HG03571 (cell line): Measurements from ENCODE around the gene KBTBD8.

Experiments used
- ATAC-seq: cut with Tn5 transposase; IDR thresholded peaks from one replicate; pipeline ENCODE4 v1.9.1; 2021; ENCODE audit not compliant: unreplicated experiment

Gene KBTBD8

DNA sequence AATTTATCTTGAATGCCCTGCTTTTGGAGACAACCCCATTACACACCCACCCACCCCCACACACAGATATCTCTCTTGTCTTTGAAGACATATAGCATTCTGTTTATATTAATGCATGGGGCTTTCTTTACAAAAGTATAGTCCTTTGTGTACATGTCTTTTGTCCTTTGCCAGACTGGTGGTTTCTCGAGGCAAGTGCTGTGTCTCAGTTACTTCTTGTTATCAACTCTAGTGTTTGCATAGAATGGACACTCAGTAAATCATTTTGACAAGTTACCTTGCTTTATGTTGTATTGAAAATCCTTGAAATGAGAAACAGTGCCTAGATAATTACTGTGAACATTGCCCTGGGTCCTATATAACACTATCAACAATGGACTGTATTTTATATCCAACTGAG is 33.9 kb downstream of the KBTBD8 start:
- ATAC-seq, result no peak

DNA sequence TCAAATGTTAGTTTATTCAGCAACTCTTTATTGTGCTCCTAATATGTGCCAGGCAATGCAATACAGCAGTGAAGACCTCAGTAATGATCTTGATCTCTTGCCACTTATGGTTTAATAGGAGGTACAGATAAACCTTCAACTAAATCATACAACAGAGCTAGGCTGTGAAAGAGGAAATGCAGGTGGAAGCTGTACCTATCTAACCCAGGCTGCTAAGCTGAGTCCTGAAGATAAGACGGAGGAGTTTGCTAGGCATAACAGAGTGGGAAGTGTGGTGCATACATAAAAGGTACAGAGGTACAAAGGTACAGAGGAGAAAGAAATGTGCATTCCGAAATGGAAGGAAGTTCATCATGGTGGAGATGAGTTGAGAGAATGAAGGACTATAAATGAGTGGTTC is 35.0 kb downstream of the KBTBD8 start:
- no peak for ATAC-seq

DNA sequence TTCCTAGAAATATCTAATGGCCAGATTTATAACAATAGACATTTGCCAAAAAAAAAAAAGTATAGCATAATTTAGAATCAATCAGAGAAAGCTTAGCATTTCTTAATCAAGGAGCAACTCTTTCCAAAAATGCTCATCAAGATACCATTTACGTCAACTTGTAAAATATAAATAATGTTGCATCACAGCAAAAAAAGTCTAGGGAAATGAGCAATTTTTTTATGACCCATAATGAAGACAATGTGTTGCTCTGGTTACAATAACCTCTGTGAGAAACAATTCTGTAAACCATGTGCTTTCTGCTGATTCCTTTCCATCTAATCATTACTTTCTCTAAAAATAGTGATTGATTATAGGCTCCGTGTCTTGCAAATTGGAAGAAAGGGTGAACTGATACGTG is 36.3 kb downstream of the KBTBD8 start:
- no peak for ATAC-seq

DNA sequence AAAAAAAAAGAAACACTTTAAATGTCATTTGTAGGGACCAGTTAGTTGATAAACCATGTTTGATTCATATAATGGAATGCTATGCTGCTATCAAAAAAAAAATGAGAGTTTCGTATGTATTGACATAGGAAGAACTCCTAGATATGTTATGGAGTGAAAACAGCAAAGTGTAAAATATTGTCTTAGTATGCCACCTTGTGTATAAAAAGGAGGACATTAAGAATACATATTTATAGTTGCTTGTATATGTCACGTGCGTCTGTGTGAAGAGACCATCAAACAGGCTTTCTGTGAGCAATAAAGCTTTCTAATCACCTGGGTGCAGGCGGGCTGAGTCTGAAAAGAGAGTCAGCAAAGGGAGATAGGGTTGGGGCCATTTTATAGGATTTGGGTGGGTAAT is 39.5 kb downstream of the KBTBD8 start:
- ATAC-seq, result no peak

DNA sequence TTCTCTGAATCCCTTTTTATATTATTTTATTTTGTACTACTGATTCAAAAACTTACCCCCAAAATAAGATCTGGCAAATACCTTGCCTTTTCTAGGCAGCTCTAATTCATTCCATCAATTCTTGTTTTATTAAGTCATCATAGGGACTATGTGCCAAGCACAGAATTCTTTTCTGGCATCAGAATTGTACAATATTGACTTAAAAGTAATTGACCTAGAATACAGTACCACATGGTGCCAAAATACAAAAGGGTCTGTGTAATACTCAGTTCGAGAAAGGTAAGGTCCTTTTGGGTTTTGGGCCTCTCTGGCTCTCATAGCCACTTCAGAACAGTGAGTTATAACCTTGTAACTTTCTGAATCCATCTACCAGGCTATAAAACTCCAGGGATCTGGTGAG is 46.2 kb downstream of the KBTBD8 start:
- no peak for ATAC-seq

DNA sequence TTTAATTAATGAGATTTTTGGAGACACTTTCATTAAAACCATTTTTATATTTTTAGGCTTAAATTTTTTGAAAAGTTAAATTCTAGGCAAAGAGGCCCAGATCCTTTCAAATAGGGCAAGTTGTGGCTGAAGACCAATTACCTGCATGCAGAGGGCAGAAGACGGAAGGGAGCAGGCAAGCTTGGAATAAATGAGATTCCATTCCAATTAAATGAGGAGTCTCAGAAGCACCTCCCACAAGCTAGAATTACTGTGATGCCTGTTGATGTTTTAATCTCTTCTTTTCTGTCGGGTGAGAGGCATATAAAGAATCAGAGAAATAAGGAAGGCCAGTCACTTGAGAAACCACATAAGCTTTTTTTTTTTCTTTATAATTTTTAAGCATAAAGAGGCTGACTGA is 46.8 kb downstream of the KBTBD8 start:
- ATAC-seq, result no peak

DNA sequence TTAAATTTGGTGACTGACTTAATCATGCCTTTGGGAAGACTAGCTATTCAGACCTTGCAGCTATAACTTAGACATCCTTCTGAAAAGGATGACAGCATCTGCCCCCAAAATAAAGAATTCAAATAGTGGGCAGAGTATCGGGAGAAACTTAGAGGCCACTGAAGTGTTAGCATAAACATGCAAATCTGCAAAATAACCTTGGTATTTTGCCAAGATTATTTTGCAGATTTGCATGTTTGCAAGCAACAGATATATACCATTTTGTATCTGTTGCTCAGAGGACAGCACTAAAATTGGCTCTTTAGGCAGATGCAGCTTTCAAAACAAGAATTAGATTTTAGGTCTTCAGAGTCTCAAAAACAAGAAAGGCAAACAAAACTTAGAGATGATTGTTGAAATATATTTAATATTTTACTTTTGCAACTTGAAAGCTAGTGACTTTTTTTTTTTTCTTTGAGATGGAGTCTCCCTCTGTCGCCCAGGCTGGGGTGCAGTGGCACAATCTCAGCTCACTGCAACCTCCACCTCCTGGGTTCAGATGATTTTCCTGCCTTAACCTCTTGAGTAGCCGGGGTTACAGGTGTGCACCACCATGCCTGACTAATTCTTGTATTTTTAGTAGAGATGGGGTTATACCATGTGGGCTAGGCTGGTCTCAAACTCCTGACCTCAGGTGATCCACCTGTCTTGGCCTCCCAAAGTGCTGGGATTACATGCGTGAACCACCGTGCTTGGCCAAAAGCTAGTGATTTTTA is 47.8 kb downstream of the KBTBD8 start:
- ATAC-seq, result no peak

DNA sequence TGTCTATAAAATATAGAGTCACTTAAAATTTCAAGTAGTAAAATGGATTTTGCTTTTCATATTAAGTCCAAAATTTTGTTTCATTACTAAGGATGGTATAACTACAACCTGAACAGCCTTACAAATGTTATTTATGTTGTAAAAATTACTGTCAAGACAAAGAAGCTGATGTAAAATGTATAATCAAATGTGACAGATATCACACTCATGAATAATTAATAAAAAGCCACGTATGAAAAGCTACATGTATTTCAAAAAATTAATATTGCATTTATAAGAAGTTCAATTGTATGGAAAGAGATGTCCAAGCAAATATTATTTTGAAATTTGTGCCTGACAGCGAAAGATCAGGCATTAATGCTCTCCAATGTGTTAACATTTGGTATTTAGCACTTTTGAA is 48.9 kb downstream of the KBTBD8 start:
- no peak for ATAC-seq

DNA sequence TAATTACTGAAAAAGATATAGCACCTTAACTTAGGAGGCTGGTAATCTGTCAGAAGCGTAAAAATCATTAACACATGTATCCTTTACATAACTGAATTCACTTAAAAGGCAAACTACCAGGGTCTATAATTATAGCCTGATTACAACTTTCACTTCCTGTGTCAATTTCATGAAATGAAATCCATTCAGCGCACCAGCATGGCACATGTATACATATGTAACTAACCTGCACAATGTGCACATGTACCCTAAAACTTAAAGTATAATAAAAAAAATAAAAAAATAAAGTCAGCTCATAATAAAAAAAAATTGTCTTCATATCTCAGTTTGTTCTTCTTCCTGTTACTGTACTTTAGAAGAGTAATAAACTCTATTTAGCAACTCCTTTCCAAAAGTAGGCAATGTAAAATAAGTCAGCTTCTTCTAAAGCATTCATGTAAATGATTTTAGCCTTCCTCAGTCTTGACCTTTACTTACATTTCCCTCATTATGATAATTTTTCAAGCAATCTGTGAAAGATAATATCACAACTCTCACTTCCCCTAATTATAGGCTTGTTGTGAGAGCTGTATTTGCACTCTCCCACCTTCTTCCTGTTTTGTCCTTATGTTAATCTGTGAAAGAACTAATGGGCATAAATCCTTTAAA is 50.1 kb downstream of the KBTBD8 start:
- peak; percentile 95 for ATAC-seq

DNA sequence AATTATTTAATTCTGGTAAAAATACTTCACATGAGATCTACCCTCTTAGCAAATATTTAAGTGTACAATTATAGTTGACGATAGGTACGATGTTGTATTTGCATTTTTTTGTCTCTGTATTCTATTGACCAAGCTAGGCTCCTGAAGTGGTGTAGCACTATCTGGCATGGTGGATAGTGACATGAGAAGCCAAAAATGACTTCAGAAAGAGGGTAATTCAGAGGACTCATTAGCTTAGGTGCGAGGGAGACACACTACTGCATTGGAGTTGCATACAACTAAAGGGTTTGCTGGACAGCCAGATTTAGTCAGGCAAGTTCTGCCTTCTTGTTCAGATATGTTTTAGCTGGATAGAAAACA is 50.6 kb downstream of the KBTBD8 start:
- peak; percentile 60 for ATAC-seq

DNA sequence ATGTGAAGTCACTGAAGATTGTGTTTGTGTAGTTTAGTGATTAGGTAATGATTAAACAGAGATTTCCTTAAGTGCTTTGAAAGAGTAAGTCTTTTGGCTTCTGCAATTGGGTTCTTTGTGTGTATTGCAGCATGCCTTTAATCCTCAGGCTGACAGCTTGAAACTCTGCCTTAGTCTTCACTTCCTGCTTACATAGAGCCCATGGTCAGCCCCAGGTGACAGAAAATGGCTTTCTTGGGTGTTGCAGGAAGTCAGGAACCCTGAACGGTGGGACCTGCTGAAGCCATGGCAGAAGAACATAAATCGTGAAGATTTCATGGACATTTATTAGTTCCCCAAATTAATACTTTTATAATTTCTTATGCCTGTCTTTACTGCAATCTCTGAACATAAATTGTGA is 61.3 kb downstream of the KBTBD8 start:
- no peak for ATAC-seq
